T-helper 2 cell treated with Interferon-gamma antibody and Interleukin-4, amounts not matched to agents 100 ng/mL and 5 ng/mL, for 36 hours (primary cell): ENCODE data around the gene SOX21. TPM values are rescaled to one million over a fixed set of nuclear protein-coding genes. Genes with fewer than 3 reads are reported as not detected.
"Not testable (repeated sequence)": the region's sequence is repeated elsewhere in the genome, so short reads cannot be mapped to it uniquely, and the experiment has no call there.

Experiments
- intact Hi-C: fragments of 100-400 bp; cut with micrococcal nuclease; formaldehyde crosslinking; loops from one replicate; pipeline ENCODE4 v1.15.1; 2023
- total RNA-seq: library from RNA; stranded (reverse); gene quantifications from 2 replicates; pipeline ENCODE4 v1.2.3, GENCODE V29; 2022

SOX21 gene
- 0.07 TPM in 1 of 2 replicates, not detected in the other for total RNA-seq

DNA sequence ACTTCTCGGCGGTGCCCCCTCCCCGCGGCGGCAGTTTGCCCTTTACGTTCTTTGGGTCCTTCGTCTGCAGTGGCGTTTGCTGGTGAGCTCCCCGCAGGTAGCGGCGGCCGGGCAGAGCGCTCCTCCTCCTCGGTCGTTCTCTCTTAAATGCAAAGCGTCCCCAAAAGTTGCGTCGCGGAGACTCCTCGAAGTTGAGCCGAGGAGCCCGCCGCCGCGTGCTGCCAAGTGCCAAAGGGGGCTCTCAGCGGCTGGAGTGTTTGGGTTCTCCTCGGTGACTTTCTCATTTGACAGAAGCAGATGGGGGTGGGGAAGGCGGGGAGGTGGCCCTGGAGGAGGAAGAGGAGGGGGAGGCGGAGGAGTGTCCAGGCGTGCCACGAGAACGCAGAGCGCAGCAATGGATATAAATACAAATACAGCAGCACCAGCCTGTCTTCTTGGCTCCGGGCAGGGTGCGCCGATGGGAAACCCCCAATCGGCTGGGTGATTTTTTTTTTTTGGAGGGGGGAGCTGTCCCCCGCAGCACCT is at the start of gene SOX21:
Gene SOX21 (minus strand): TSS at position 259 of the 525 bp plus-strand sequence. CDS start 496 bp downstream, outside the sequence.
- intact Hi-C loops, result loop anchor here (5.0 to 10.0 kb wide), 2 partner anchors 252 to 1485 kb away; partner anchors contain the start of gene GPC6

DNA sequence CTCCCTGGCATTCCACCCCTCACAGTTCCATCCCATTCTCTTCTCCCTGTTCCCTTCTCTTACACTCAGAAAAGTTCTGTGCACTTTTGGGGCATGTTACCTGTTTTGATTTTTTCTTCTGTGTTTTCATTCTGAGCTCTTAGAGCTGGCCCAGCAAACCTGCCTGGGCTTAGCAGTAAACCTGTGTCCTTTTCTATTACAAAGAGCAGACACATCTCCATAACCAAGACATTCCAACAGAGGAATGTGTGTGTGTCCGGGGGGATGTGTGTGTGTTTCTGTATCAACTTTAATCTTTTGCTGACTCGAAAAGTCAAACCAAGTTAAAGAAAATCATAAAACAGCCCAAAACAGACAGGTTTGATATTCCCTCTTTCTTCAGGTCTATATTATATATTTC is 49.1 kb upstream of the SOX21 start:
- intact Hi-C loops, result no loop called here

DNA sequence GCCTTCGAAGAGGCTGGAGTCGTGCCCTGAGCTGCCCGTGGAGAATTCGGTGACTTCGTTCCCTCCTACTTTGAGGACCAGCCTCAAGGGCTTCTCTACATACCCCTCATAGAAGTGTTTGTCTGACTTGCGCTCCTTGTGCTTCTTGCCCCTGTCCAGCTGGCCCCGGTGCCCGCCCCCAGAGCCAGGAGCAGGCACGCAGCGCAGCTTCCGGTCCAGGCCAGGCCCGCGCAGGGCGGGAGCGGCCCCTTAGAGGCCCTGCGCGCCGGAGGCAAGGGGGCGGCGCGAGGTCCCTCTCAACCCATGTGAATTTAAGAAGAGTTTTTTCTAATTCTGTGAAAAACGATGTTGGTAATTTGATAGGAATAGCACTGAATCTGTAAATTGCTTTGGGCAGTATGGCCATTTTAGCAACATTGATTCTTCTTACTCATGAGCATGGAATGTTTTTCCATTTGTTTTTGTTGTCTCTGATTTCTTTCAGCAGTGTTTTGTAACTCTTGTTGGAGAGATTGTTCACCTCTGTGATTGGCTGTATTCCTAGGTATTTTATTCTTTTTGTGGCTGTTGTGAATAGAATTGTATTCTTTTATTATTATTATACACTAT is 46.9 kb upstream of the SOX21 start:
- intact Hi-C loops, result no loop called here

DNA sequence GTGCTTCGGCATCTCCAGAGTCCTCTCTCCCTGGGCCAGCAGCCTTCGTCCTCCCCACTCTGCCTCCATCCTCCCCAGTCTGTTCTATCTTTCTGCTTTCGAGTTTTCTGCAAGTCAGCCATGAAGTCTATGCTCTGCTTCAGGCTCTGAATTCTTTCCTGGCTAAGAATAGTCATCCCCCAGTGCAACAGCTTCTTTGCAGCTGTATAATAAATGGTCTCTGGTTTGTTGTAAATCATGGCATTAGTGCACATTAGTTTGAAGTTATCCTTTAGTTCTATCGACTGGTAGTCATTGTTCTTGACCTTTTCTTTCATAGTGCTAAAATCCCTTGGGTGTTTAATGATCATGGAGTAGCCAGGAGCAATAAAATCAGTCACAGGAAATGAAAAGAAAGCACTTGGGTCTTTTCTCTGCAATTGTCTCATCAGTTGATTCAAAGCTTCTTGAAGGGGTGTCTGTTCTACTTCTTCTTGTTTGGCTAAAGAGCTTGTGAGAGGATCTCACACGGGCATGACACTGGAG is 46.2 kb upstream of the SOX21 start:
- intact Hi-C loops, result no loop called here

DNA sequence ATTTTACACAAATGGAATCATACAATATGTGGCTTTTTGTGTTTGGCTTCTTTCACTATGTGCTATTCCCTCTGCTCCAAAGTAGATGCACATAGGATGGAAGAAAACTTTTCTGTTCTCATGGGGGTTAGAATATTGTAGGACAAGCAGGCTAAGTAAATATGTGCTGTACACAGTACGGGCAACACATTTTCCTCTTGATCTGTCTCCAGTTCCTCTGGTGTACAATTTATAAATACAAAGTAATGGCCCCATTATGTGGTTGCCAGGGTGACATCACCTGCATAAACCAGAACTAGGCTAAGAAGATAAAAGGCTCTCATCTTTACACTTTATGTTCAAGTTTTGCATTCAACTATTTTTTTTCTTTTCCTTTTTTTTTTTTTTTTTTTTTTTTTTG is 41.0 kb upstream of the SOX21 start:
- intact Hi-C loops, result no loop called here

DNA sequence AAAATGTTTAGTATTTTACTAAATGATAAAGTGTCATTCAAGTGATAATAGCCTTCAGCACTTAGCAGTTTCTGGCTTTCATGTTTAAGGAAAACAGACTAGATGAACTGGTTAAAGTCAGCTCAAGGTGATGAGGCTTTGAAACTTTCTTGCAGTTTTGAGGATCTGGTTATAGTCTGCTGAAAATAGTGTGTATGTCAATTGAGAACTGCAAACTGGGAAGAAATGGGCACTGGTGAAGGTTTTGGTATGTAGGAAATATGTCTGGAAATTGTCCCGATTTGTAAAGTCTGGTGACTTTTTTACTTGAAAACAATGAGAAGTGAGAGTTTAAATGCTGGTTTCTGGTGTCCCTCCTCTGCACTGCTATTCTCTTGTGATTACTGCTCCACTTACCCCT is 36.8 kb upstream of the SOX21 start:
- intact Hi-C loops, result no loop called here

DNA sequence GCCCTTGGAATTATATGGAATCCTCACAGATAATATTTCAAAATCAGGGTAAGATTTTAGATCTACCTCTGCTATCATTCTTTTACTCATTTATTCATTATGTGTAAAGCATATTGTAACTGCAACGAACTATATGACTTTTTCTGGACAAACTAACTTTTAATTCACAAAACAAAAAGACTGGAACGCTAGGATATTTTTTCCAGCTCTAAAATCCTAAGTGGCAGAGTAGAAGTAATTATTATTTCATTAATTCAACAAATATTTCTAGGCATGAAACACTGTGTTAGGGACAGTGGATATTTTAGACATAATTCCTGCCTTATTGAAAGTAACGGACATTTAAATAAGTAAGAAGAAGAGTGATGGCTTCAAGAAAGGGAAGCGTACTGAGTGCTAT is 26.9 kb upstream of the SOX21 start:
- intact Hi-C loops, result no loop called here

DNA sequence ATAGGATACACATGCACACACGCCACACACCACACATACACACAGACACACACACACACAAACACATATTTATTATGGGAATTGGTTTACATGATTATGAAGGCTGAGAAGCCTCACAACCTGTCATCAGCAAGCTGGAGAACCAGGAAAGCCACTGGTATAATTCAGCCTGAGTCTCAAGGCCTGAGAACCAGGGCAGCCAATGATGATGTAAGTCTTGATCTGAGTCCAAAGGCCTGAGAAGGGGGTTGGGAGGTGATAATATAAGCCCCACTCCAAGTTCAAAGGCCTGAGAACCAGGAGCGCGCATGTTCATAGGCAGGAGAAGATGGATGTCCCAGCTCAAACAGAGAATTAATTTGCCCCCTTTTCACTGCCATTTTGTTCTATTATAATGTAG is 18.7 kb upstream of the SOX21 start:
- intact Hi-C loops, result no loop called here

DNA sequence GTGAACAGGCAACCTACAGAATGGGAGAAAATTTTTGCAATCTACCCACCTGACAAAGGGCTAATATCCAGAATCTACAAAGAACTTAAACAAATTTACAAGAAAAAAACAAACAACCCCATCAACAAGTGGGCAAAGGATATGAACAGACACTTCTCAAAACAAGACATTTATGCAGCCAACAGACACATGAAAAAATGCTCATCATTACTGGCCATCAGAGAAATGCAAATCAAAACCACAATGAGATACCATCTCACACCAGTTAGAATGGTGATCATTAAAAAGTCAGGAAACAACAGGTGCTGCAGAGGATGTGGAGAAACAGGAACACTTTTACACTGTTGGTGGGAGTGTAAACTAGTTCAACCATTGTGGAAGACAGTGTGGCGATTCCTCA is 17.6 kb upstream of the SOX21 start:
- intact Hi-C loops, result not testable (repeated sequence)

DNA sequence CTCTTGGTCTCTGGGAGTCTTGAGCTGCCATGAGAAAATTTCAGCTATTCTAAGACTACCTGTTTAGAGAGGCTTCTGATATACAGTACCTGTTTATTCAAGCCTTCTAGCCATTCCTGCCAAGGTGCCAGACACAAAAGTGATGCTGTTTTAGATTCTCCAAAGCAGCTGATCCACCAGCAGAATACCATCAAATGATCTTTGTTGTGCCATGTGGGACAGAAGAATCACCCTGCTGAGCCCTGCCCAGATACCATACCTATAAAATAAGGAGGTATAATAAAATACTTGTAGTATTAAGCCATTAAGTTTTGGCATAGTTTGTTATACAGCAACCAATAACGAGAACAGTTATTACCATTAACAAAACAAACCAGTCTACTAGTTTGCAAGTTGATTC is 14.1 kb upstream of the SOX21 start:
- intact Hi-C loops, result no loop called here

DNA sequence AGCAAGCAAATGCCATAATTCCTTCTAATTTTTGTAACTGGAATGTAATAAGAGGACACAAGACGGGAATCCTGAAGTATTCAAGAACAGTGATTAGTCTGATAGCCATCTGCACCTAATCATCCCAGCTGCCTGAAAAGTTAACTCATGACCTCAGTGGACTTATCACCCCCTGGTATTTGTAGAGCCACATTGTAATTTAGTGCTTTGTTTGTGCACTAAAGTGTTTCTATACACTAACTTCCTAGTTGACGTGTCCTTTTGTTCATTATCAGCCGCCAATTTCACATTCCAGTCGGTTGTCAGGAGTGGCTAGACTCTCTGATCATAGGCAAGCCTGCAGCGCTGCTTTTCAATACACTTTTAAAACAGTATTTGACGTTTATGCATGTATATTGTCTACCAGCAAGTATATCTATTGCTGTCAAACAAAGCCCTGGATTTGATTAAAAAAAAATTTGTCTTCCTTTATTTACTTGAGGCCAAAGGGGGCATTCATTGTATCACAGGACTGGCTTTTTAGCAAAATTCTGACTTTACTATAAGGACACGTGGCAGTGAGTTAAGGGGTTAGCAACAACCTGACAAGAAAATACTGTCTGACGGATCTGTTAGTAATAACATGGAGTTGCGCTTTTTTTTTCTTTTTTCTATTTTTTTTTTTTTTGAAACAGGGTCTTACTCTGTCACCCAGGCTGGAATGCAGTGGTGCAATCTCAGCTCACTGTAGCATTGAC is 10.4 kb upstream of the SOX21 start:
- intact Hi-C loops, result no loop called here

DNA sequence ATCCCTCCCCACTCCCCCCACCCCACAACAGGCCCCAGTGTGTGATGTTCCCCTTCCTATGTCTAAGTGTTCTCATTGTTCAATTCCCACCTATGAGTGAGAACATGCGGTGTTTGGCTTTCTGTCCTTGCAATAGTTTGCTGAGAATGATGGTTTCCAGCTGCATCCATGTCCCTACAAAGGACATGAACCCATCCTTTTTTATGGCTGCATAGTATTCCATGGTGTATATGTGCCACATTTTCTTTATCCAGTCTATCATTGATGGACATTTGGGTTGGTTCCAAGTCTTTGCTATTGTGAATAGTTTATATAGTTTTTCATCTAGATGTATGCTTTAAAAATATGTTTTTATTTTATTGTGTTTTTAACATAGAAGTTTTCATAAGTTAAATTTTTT is 6.4 kb upstream of the SOX21 start:
- intact Hi-C loops, result loop anchor here (10.0 kb wide), 1 partner anchor 246 kb away; no protein-coding TSS in a partner anchor

DNA sequence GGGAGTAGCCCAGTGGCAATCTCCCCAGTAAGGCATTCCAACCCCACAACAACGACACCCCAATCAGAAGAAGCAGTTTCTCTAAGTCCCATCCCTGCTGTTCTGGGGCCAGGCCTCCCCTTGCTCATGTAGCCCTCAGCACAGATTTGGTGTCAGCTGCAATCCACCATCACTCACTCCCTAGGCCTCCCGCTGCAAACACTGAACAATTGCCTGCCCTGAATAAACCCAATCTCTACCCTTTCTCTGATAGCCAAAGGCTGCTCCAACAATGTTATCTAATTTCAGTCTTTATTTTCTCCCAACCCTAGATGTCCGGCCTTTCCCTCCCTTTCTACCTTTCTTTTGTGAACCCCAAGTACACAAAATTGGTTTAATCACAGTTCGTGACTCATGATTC is 5.6 kb upstream of the SOX21 start:
- intact Hi-C loops, result loop anchor here (10.0 kb wide), 1 partner anchor 247 kb away; no protein-coding TSS in a partner anchor

DNA sequence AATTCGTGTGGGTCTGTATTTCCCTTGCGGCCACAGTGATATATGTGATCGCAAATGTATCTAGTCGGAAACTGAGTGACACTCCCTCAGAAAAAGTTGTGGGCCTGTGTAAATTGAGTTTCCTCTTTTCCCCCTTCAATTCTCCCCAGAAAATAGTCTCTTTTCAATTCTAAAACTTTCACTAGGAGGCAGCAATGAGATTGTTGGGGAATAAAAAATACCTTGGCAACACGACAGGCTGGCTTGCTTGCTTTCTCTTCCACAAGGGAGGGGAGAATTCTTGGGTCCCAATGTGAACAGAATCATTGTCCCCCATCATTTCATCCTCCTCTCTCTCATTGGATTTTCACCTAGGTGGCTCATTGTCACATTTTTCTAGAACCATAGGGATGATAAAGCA is 3.7 kb upstream of the SOX21 start:
- intact Hi-C loops, result loop anchor here (10.0 kb wide), 1 partner anchor 249 kb away; no protein-coding TSS in a partner anchor

DNA sequence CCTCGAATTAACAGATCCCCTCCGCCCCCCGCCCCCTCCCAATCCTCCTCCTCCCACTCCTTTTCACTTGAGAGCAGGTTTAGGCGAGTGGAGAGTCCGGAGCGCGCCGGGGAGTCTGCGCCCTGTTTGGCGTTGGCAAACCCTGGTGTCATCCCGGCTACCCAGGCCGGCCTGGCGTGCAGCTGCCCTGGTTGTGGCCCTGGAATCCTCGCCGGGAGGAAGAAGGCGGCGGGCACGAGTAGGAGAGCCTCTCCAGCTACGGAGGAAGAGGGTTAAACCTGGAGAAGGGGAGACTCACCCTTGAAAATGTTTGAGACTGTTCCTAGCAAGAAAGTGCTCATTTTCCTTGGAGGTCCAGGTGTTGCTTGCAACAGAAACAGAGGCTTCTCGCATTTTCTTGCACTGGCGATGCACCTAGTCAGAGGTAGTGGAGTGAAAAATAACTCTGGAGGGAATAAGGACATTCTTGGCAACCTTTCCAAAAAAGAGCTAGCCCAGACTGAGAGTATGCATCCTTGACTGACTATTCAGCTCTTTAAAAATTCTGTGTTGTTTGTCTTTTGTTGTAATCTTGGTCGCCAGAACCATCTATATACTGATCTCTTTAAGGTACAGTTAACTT is 1.3 kb upstream of the SOX21 start:
- intact Hi-C loops, result loop anchor here (5.0 to 10.0 kb wide), 2 partner anchors 251 to 1486 kb away; partner anchors contain the start of gene GPC6

DNA sequence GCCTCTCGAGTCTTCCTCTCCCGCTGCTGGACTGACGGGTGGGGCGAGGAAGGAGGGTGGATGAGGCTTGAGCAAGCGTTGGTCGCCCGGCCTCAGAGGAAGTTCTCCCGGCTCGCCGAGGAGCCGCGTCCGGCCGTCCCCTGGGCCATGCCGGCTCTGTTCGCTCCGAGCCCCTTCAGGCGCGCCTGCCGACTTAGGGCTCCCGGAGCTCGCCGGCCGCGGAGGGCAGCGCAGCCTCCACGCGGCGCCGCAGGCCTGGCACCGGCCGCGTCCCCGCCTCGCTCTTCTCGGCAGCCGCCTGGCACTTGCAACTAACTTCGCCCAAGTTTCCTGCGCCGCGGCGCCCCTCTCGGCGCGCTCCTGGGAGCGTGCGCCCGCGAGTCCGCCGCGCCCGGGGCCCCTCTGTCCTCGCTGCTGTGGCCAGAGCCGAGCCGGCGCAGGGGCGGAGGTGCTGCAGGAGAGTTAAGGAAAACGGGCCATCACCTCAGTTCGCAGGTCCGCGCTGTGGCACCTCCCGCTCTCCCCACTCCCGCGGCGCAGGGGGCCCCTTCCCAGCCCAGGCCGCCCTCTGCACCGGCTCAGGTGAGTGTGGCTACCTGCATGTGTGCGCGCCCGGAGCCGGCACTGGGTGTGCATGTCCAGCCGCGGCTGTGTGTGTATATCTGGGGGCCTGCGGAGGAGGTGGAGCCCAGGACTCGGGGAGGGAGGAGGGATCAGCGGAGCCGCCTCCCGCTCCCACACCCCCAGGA is 641 bp upstream of the SOX21 start:
- intact Hi-C loops, result loop anchor here (5.0 to 10.0 kb wide), 2 partner anchors 252 to 1486 kb away; partner anchors contain the start of gene GPC6

DNA sequence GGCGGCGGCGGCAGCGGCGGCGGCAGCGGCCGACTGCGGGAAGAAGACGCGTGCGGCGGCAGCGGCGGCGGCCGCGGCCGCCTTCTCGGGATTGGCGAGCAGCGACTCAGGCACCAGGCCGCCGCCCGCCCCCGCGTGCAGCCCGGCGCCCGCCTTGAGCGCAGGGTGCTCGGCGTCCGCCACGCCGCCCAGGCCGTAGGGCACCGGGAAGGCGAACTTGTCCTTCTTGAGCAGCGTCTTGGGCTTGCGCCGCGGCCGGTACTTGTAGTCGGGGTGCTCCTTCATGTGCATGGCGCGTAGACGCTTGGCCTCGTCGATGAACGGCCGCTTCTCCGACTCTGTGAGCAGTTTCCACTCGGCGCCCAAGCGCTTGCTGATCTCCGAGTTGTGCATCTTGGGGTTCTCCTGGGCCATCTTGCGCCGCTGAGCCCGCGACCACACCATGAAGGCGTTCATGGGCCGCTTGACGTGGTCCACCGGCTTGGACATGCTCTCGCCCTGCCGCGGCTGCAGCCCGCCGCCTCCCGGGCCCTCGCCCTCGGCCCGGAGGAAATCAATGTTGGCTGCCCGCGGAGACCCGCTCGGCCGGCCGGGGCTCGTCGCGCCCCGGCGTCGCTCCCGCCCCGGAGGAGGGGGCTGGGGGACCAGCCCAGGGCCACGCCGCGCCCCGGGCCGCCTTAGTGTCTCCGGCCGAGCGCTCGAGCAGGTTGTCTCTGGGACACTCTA is 621 bp downstream of the SOX21 start:
- intact Hi-C loops, result loop anchor here (5.0 to 10.0 kb wide), 2 partner anchors 253 to 1484 kb away; partner anchors contain the start of gene GPC6

DNA sequence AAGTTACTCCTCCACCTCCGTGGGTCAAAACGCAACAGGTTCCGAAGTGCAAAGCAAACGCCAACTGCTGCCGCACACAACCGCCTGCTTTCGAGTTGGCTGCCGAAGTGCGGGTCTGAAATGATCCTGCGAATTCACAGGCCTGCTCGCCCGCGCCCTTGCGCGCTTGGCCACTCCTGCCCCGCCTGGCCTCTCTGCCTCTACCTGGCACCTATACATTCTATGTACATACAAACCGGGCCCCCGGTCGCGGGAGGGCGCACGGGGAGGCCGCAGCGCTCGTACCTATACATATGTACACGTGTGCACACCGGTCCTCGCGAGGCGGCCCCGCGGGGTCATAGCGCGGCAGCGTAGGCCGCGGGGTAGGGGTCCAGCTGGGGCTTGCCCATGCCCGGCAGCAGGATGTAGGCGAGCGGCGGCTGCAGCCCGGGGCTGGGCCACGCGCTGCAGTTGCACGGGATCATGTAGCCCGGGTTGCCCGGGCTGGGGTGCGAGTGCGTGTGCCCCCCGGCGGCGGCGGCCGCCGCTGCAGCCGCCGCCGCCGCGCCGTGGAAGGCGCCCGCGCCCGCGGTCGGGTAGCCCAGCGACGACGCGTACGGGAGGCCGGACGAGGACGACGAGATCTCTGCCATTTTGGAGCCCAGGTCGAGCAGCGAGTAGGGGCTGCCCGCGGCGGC is 1.3 kb downstream of the SOX21 start:
- intact Hi-C loops, result loop anchor here (5.0 to 10.0 kb wide), 2 partner anchors 254 to 1484 kb away; partner anchors contain the start of gene GPC6

DNA sequence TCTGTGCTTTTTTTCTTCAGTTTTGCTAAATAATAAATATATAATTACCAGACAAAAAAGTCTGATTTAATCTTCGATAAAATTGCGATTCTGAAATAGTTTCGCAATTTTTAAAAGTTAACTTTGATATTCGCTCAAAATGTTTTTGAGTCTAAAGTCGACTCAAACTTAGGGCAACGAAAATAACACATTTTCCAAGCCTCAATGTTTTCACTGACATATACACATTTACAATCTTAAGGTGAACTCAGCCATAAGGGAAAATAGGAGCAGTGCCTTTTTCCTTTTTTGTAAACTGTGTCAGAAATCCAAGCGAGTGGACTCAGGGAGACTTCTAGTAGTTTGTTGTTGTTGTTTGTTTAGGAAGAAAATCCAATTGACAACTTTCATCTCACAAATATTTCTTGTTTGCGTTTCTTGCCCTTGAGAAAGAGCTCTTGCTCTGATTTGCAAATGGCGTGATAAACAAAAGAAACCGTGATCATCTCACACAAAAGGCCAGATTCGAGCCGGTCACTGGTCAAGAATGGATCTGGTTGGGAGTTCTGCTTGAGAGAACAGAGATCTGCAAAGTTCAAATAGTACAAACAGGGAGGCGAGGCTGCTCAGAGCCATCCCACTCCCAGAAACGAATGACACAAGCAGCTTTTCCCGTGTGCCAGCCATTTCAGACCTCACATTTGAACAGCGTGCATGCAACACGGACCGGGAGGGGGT is 2.1 kb downstream of the SOX21 start:
- intact Hi-C loops, result loop anchor here (5.0 to 10.0 kb wide), 2 partner anchors 255 to 1483 kb away; partner anchors contain the start of gene GPC6
